ENCODE results near the gene FOXD3.

Gene FOXD3

GRCh38 chr1:63320022-63320721, 2.2 kb upstream of the FOXD3 start:
- DNase-seq (ENCODE audit: low read depth in 2 of 3, low spot score in 1 of 3): no peak

- no peak for DNase-seq (ENCODE audit: low read depth in 2 of 3, low spot score in 1 of 3)
These were observed 1.1 kb upstream of the FOXD3 start for GRCh38 chr1:63321066-63321784.

- DNase-seq (ENCODE audit: low read depth in 2 of 3, low spot score in 1 of 3): no peak
These were observed 618 bp upstream of the FOXD3 start for GRCh38 chr1:63321785-63322113.

- DNase-seq (ENCODE audit: low read depth in 2 of 3, low spot score in 1 of 3): no peak
These were observed 837 bp downstream of the FOXD3 start for GRCh38 chr1:63322944-63323864.

GRCh38 chr1:63323865-63324778, 1.8 kb downstream of the FOXD3 start:
- DNase-seq (ENCODE audit: low read depth in 2 of 3, low spot score in 1 of 3): no peak

GRCh38 chr1:63324779-63325119, 2.4 kb downstream of the FOXD3 start:
- DNase-seq (ENCODE audit: low read depth in 2 of 3, low spot score in 1 of 3): no peak

- no peak for DNase-seq (ENCODE audit: low read depth in 2 of 3, low spot score in 1 of 3)
These were observed 3.1 kb downstream of the FOXD3 start for GRCh38 chr1:63325279-63325985.

GRCh38 chr1:63326106-63326472, 3.7 kb downstream of the FOXD3 start:
- DNase-seq (ENCODE audit: low read depth in 2 of 3, low spot score in 1 of 3): no peak

GRCh38 chr1:63326473-63327380, 4.4 kb downstream of the FOXD3 start:
- DNase-seq (ENCODE audit: low read depth in 2 of 3, low spot score in 1 of 3): no peak

GRCh38 chr1:63327417-63328054, 5.2 kb downstream of the FOXD3 start:
- DNase-seq (ENCODE audit: low read depth in 2 of 3, low spot score in 1 of 3): peak; percentile 42 to 59 (median 47)

- DNase-seq (ENCODE audit: low read depth in 2 of 3, low spot score in 1 of 3): no peak
These were observed 5.8 kb downstream of the FOXD3 start for GRCh38 chr1:63328122-63328521.

- no peak for DNase-seq (ENCODE audit: low read depth in 2 of 3, low spot score in 1 of 3)
These were observed 6.4 kb downstream of the FOXD3 start for GRCh38 chr1:63328781-63329180.

- DNase-seq (ENCODE audit: low read depth in 2 of 3, low spot score in 1 of 3): no peak
These were observed 7.4 kb downstream of the FOXD3 start for GRCh38 chr1:63329621-63330330.

GRCh38 chr1:63330331-63330916, 8.1 kb downstream of the FOXD3 start:
- DNase-seq (ENCODE audit: low read depth in 2 of 3, low spot score in 1 of 3): no peak

GRCh38 chr1:63342402-63342801, 20.0 kb downstream of the FOXD3 start:
- DNase-seq (ENCODE audit: low read depth in 2 of 3, low spot score in 1 of 3): no peak

- DNase-seq (ENCODE audit: low read depth in 2 of 3, low spot score in 1 of 3): no peak
These were observed 21.6 kb downstream of the FOXD3 start for GRCh38 chr1:63343922-63344321.

GRCh38 chr1:63350320-63350719, 28.0 kb downstream of the FOXD3 start:
- no peak for DNase-seq (ENCODE audit: low read depth in 2 of 3, low spot score in 1 of 3)

- DNase-seq (ENCODE audit: low read depth in 2 of 3, low spot score in 1 of 3): no peak
These were observed 30.4 kb downstream of the FOXD3 start for GRCh38 chr1:63352736-63353135.

Measured in stimulated activated CD4-positive, alpha-beta T cell treated with anti-CD3 and anti-CD28 coated beads, Interleukin-12 subunit alpha, Interleukin-12 subunit beta, amount 100 ng/mL, for 48 hours (primary cell).